HCT116 (cell line): ENCODE results near the gene COPS9. TPM values are rescaled to one million over a fixed set of nuclear protein-coding genes. Genes with fewer than 3 reads are reported as not detected.

Experiments used
- ATAC-seq: fragments of 200-7000 bp; cut with Tn5 transposase; 2 replicates; pipeline ENCODE4 v1.9.1; 2020; ENCODE audit warnings: mild to moderate bottlenecking, moderate library complexity
- BruUV-seq: library from RNA; stranded (reverse); fragments of 400-500 nt; replicated peaks from 2 replicates; lab custom pipeline; 2021; lab: Mats Ljungman, UMichigan
- CTCF ChIA-PET: fragments of 300-600 bp; sonication (Branson Sonifier 250); formaldehyde crosslinking; loops from one replicate; lab custom pipeline; 2021; ENCODE audit warnings: antibody characterized with exemption; lab: Charles Lee
- POLR2A ChIA-PET: fragments of 300-600, 350-600 bp; sonication (Branson Sonifier 250); formaldehyde crosslinking; loops from one replicate; lab custom pipeline; 2021; ENCODE audit warnings: antibody characterized with exemption; lab: Charles Lee
- RAD21 ChIA-PET, 2 experiments: fragments of 300-600 bp; sonication (Branson Sonifier 250); formaldehyde crosslinking; loops; one replicate each; lab custom pipeline; 2023; ENCODE audit warnings: low total read pairs in 2 of 2; ENCODE audit not compliant: uncharacterized antibody in 2 of 2, unreplicated experiment in 2 of 2, low non-redundant PET in 1 of 2; lab: Charles Lee
- DNase-seq: peaks from one replicate; pipeline ENCODE4 v3.0.0-alpha.2; 2010; ENCODE audit warnings: low read depth, low spot score
- H2AFZ ChIP-seq: fragments of 200-600 bp; shearing (Covaris generic), sonication (generic); 2 replicates; pipeline ENCODE4 v1.6.1; 2017; ENCODE audit warnings: low read depth, mixed run types, mixed read lengths, antibody characterized with exemption, low read length; ENCODE audit not compliant: poor library complexity, severe bottlenecking
- H3K27ac ChIP-seq: 2 replicates; pipeline ENCODE4 v1.5.1; 2012; ENCODE audit warnings: low read depth, low read length
- H3K27me3 ChIP-seq: fragments of 200-600 bp; sonication (generic); 2 replicates; pipeline ENCODE4 v1.6.1; 2016; ENCODE audit warnings: mixed run types, low read length, mixed read lengths; ENCODE audit not compliant: insufficient read depth
- H3K36me3 ChIP-seq, 2 experiments: fragments of 200-500 bp in 1 of 2; fragments of 200-600 bp in 1 of 2; sonication (Bioruptor generic) in 1 of 2; sonication (generic) in 1 of 2; 2 replicates each; pipeline versions ENCODE4 v1.5.1 to v1.6.1; 2014 to 2016; ENCODE audit warnings: low read length in 2 of 2, inconsistent platforms in 1 of 2, mixed read lengths in 1 of 2, mixed run types in 1 of 2; ENCODE audit not compliant: insufficient read depth in 2 of 2, control insufficient read depth in 1 of 2
- H3K4me1 ChIP-seq, 2 experiments: fragments of 200-600 bp in 1 of 2; sonication (generic) in 1 of 2; 2 replicates each; pipeline versions ENCODE4 v1.5.1 to v1.6.1; 2012 to 2017; ENCODE audit warnings: low read length in 2 of 2, inconsistent platforms in 1 of 2, mild to moderate bottlenecking in 1 of 2, mixed read lengths in 1 of 2, mixed run types in 1 of 2, moderate library complexity in 1 of 2; ENCODE audit not compliant: insufficient read depth in 2 of 2, control insufficient read depth in 1 of 2
- H3K4me2 ChIP-seq: fragments of 200-600 bp; sonication (generic); 2 replicates; pipeline ENCODE4 v1.6.1; 2017; ENCODE audit warnings: mixed run types, low read length, mixed read lengths
- H3K4me3 ChIP-seq, 2 experiments: fragments of 200-600 bp in 1 of 2; sonication (generic) in 1 of 2; replicated peaks in 1 of 2; 2 replicates each; pipeline ENCODE4 v1.5.1; 2011 to 2016; ENCODE audit warnings: low read length in 2 of 2, control low read depth in 1 of 2, low read depth in 1 of 2, mild to moderate bottlenecking in 1 of 2, mixed read lengths in 1 of 2, mixed run types in 1 of 2
- H3K79me2 ChIP-seq: fragments of 200-600 bp; sonication (generic); 2 replicates; pipeline ENCODE4 v1.6.1; 2017; ENCODE audit warnings: mild to moderate bottlenecking, mixed run types, low read length, moderate library complexity, mixed read lengths; ENCODE audit not compliant: insufficient read depth
- H3K9ac ChIP-seq: fragments of 200-600 bp; sonication (generic); 2 replicates; pipeline ENCODE4 v1.6.1; 2016; ENCODE audit warnings: low read length, mixed read lengths
- H3K9me2 ChIP-seq: fragments of 200-600 bp; sonication (generic), shearing (Covaris generic); 2 replicates; pipeline ENCODE4 v1.6.1; 2017; ENCODE audit warnings: mixed run types, mild to moderate bottlenecking, moderate library complexity; ENCODE audit not compliant: insufficient read depth
- H3K9me3 ChIP-seq, 2 experiments: fragments of 200-500 bp in 1 of 2; fragments of 200-600 bp in 1 of 2; sonication (Bioruptor generic) in 1 of 2; sonication (generic) in 1 of 2; 2 replicates each; pipeline ENCODE4 v1.6.1; 2014 to 2017; ENCODE audit warnings: low read length in 2 of 2, mixed read lengths in 2 of 2, inconsistent platforms in 1 of 2, low read depth in 1 of 2, mild to moderate bottlenecking in 1 of 2, mixed run types in 1 of 2, moderate library complexity in 1 of 2; ENCODE audit not compliant: control insufficient read depth in 1 of 2, insufficient read depth in 1 of 2
- H4K20me1 ChIP-seq: fragments of 200-600 bp; sonication (generic), shearing (Covaris generic); 2 replicates; pipeline ENCODE4 v1.6.1; 2017; ENCODE audit warnings: mixed run types, mild to moderate bottlenecking, moderate library complexity; ENCODE audit not compliant: insufficient read depth
- CEBPB ChIP-seq: IDR thresholded peaks from 2 replicates; pipeline ENCODE4 v1.6.1; 2012; ENCODE audit warnings: low read depth
- EZH2phosphoT487 ChIP-seq: fragments of 200-600 bp; IDR thresholded peaks from 2 replicates; pipeline ENCODE4 v1.6.1; 2018; ENCODE audit warnings: antibody characterized with exemption, borderline replicate concordance
- POLR2A ChIP-seq: IDR thresholded peaks from 2 replicates; pipeline ENCODE4 v1.7.0; 2011; ENCODE audit warnings: borderline replicate concordance; ENCODE audit not compliant: insufficient read depth, insufficient read length; ENCODE audit errors: extremely low read depth
- SIN3A ChIP-seq: IDR thresholded peaks from 2 replicates; pipeline ENCODE4 v1.6.1; 2012; ENCODE audit warnings: low read depth
- SP1 ChIP-seq: IDR thresholded peaks from 2 replicates; pipeline ENCODE4 v1.6.1; 2012; ENCODE audit warnings: low read depth
- SRF ChIP-seq: IDR thresholded peaks from 2 replicates; pipeline ENCODE4 v1.6.1; 2012; ENCODE audit warnings: low read depth
- YY1 ChIP-seq: IDR thresholded peaks from 2 replicates; pipeline ENCODE4 v1.6.1; 2011; ENCODE audit warnings: low read length, low read depth, moderate library complexity, mild to moderate bottlenecking; ENCODE audit not compliant: insufficient replicate concordance; ENCODE audit errors: extremely low read depth
- ZNF274 ChIP-seq: fragments of 200-500 bp; sonication (Bioruptor generic); IDR thresholded peaks from 2 replicates; pipeline ENCODE4 v1.6.1; 2014; ENCODE audit warnings: mild to moderate bottlenecking, low read depth, low read length, inconsistent platforms
- intact Hi-C: fragments of 100-400 bp; cut with micrococcal nuclease; formaldehyde crosslinking; loops from 2 replicates; pipeline ENCODE4 v1.10.0; 2022
- total RNA-seq: library from RNA; stranded (reverse); gene quantifications from one replicate; pipeline ENCODE4 v1.2.1, GENCODE V29; 2021; ENCODE audit not compliant: unreplicated experiment
- TF ChIP-seq, protein P1 (sequence below): IDR thresholded peaks from 2 replicates; pipeline ENCODE4 v1.6.1; 2012
- TF ChIP-seq, protein P2 (sequence below): IDR thresholded peaks from 2 replicates; pipeline ENCODE4 v1.6.1; 2012
- TF ChIP-seq, protein P3 (sequence below): IDR thresholded peaks from 2 replicates; pipeline ENCODE4 v1.6.1; 2011; ENCODE audit warnings: mild to moderate bottlenecking, low read length, moderate library complexity; ENCODE audit not compliant: insufficient replicate concordance; ENCODE audit errors: extremely low read depth
- TF ChIP-seq, protein P4 (sequence below), 3 experiments: fragments of 200-600 bp in 1 of 3; sonication (generic) in 1 of 3; IDR thresholded peaks in 2 of 3; conservative IDR thresholded peaks in 1 of 3; 2 replicates each; pipeline ENCODE4 v1.5.1; 2012 to 2017; ENCODE audit warnings: low read depth in 2 of 3, low read length in 2 of 3, antibody characterized with exemption in 1 of 3, borderline replicate concordance in 1 of 3, control low read depth in 1 of 3, mild to moderate bottlenecking in 1 of 3, mixed read lengths in 1 of 3, mixed run types in 1 of 3, moderate library complexity in 1 of 3; ENCODE audit not compliant: insufficient read depth in 1 of 3

The COPS9 gene
- total RNA-seq, 1 experiment from 2014 or later = 111 TPM

DNA sequence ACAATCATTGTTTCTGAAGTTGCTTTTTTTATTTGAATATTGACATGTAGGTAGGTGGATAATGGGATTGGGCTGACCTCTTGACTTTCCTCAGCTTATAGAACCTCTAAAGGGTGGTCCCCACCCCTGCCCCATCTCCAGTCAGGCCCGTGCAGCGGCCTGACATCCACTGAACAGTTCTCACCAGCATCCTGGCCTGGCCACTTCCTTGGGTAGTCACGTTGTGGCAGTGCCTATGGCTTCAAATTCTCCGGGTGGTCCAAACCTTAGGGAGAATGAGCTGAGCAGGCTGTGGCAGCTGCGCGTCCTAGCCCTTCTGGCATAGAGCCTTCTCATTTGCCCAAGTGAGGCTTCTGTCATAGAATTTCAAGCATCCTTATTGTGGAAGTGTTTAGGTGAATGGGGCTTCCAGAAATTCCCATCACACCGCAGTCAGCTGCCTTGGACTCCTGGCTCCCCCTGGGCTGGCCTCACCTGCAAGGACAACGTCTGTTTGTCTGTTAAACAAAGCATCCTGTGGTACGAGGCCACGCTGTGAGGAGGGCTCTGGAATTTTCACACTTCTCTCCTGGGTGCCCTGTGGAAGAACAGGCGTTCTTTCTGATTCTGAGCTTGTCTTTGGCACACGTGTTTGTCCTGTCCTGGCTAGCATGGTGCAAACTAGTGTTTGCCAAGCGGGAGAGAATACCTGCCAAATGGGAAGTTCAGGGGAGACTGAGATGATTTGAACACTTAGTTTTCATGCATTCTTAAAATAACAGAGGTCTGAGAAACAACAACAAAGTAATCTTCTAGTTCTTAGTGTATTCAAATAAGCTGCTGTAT, 36.2 kb upstream of the COPS9 start:
- CTCF ChIA-PET = no interaction called here

More for the DNA sequence above, 36.2 kb upstream of the COPS9 start:
- RAD21 ChIA-PET = no interaction called here
- Histone ChIP-seq H3K9me3 (no peaks in the 10 kb centered on the region), H3K9me2 (no peaks in the 10 kb centered on the region), H3K27me3 (no peaks in the 10 kb centered on the region), H3K79me2 (no peaks in the 10 kb centered on the region), H3K27ac (no peak overlapping the region), H3K4me3 (no peak overlapping the region), H3K4me1 (no peaks in the 10 kb centered on the region), H3K36me3 (no peaks in the 10 kb centered on the region)
- no peak for ATAC-seq
- no TSS peak for BruUV-seq
- POLR2A ChIA-PET = no interaction called here
- TF ChIP-seq ZNF274 (no peak), SRF (no peak), SP1 (no peak), EZH2phosphoT487 (no peak), YY1 (no peak), POLR2A (no peak), SIN3A (no peak), CEBPB (no peak)
- TF ChIP-seq, protein P1, sequence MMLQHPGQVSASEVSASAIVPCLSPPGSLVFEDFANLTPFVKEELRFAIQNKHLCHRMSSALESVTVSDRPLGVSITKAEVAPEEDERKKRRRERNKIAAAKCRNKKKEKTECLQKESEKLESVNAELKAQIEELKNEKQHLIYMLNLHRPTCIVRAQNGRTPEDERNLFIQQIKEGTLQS = no peak
- TF ChIP-seq, protein P2, sequence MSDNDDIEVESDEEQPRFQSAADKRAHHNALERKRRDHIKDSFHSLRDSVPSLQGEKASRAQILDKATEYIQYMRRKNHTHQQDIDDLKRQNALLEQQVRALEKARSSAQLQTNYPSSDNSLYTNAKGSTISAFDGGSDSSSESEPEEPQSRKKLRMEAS = no peak
- TF ChIP-seq, protein P3, sequence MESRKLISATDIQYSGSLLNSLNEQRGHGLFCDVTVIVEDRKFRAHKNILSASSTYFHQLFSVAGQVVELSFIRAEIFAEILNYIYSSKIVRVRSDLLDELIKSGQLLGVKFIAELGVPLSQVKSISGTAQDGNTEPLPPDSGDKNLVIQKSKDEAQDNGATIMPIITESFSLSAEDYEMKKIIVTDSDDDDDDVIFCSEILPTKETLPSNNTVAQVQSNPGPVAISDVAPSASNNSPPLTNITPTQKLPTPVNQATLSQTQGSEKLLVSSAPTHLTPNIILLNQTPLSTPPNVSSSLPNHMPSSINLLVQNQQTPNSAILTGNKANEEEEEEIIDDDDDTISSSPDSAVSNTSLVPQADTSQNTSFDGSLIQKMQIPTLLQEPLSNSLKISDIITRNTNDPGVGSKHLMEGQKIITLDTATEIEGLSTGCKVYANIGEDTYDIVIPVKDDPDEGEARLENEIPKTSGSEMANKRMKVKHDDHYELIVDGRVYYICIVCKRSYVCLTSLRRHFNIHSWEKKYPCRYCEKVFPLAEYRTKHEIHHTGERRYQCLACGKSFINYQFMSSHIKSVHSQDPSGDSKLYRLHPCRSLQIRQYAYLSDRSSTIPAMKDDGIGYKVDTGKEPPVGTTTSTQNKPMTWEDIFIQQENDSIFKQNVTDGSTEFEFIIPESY = no peak
- TF ChIP-seq, protein P4, sequence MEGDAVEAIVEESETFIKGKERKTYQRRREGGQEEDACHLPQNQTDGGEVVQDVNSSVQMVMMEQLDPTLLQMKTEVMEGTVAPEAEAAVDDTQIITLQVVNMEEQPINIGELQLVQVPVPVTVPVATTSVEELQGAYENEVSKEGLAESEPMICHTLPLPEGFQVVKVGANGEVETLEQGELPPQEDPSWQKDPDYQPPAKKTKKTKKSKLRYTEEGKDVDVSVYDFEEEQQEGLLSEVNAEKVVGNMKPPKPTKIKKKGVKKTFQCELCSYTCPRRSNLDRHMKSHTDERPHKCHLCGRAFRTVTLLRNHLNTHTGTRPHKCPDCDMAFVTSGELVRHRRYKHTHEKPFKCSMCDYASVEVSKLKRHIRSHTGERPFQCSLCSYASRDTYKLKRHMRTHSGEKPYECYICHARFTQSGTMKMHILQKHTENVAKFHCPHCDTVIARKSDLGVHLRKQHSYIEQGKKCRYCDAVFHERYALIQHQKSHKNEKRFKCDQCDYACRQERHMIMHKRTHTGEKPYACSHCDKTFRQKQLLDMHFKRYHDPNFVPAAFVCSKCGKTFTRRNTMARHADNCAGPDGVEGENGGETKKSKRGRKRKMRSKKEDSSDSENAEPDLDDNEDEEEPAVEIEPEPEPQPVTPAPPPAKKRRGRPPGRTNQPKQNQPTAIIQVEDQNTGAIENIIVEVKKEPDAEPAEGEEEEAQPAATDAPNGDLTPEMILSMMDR (IDR thresholded peaks at IDR 0.05 in 2 of 3, conservative IDR thresholded peaks at IDR 0.05 in 1 of 3; ENCODE audit: borderline replicate concordance in 1 of 3, insufficient read depth in 1 of 3, low read depth in 2 of 3, low read length in 2 of 3) = no peak
- TF ChIP-seq, all 23 proteins: peak for 0
- H2AFZ ChIP-seq = no peak overlapping the region
- no peak overlapping the region for H3K9ac ChIP-seq
- H4K20me1 ChIP-seq = no peaks in the 10 kb centered on the region
- intact Hi-C loops = no loop called here
- H3K4me2 ChIP-seq = no peak overlapping the region
- DNase-seq = no peak
